ENCODE measurements around the gene DOP1B. TPM values are rescaled to one million over a fixed set of nuclear protein-coding genes. Genes with fewer than 3 reads are reported as not detected.

The DOP1B gene
- total RNA-seq, 4 donors from 2014 or later, result 23.8 to 49.6 (median 34.8) TPM

- Histone ChIP-seq H3K27me3 (no peaks in the 10 kb centered on the region), H3K9me3 (no peaks in the 10 kb centered on the region), H3K4me3 (no peak overlapping the region), H3K36me3 (peaks cover 9% of the 10 kb centered on the region), H3K27ac (no peak overlapping the region), H3K4me1 (peaks cover 10% of the 10 kb centered on the region)
- 96% methylated on average over 23 of the region's 23 CpGs for WGBS
- TF ChIP-seq POLR2A (IDR thresholded peaks at IDR 0.05) (no peak), EP300 (IDR thresholded peaks at IDR 0.05) (no peak), POLR2AphosphoS5 (IDR thresholded peaks at IDR 0.05) (no peak), CTCF (IDR thresholded peaks at IDR 0.05) (no peak)
- DNase-seq (ENCODE audit: low spot score in 2 of 2), result no peak
Measured at GRCh38 chr21:36200081-36200561, 43.5 kb downstream of the DOP1B start.

- peak overlapping the region; percentile 29 for H3K27ac ChIP-seq
- no peak for DNase-seq (ENCODE audit: low spot score in 2 of 2)
- H3K9me3 ChIP-seq, result no peaks in the 10 kb centered on the region
- TF ChIP-seq EP300 (IDR thresholded peaks at IDR 0.05) (no peak), POLR2AphosphoS5 (IDR thresholded peaks at IDR 0.05) (no peak), CTCF (IDR thresholded peaks at IDR 0.05) (no peak), POLR2A (IDR thresholded peaks at IDR 0.05) (no peak)
- H3K27me3 ChIP-seq, result no peaks in the 10 kb centered on the region
- peaks cover 11% of the 10 kb centered on the region for H3K36me3 ChIP-seq
- no peak overlapping the region for H3K4me3 ChIP-seq
- 87% methylated on average over 8 of the region's 10 CpGs for WGBS
- peaks cover 10% of the 10 kb centered on the region for H3K4me1 ChIP-seq
Measured at GRCh38 chr21:36202726-36203602, 46.3 kb downstream of the DOP1B start.

GRCh38 chr21:36203603-36203889 lies 46.9 kb downstream of the DOP1B start:
- peaks cover 10% of the 10 kb centered on the region for H3K4me1 ChIP-seq
- 19% methylated on average over 1 of the region's 1 CpG for WGBS
- no peak for TF ChIP-seq POLR2A (IDR thresholded peaks at IDR 0.05)
- no peak for TF ChIP-seq EP300 (IDR thresholded peaks at IDR 0.05)
- TF ChIP-seq POLR2AphosphoS5 (IDR thresholded peaks at IDR 0.05), result no peak
- no peak for TF ChIP-seq CTCF (IDR thresholded peaks at IDR 0.05)
- no peaks in the 10 kb centered on the region for H3K27me3 ChIP-seq
- peaks cover 11% of the 10 kb centered on the region for H3K36me3 ChIP-seq
- H3K27ac ChIP-seq, result peak overlapping the region; percentile 2
- H3K4me3 ChIP-seq, result no peak overlapping the region
- H3K9me3 ChIP-seq, result no peaks in the 10 kb centered on the region
- DNase-seq (ENCODE audit: low spot score in 2 of 2), result no peak

- H3K4me3 ChIP-seq, result no peak overlapping the region
- TF ChIP-seq POLR2A (IDR thresholded peaks at IDR 0.05), result no peak
- TF ChIP-seq POLR2AphosphoS5 (IDR thresholded peaks at IDR 0.05), result no peak
- TF ChIP-seq EP300 (IDR thresholded peaks at IDR 0.05), result no peak
- WGBS, result 95% methylated on average over 6 of the region's 6 CpGs
- no peaks in the 10 kb centered on the region for H3K27me3 ChIP-seq
- H3K9me3 ChIP-seq, result no peaks in the 10 kb centered on the region
- no peak overlapping the region for H3K27ac ChIP-seq
- H3K36me3 ChIP-seq, result peaks cover 9% of the 10 kb centered on the region
- DNase-seq (ENCODE audit: low spot score in 2 of 2), result no peak
- H3K4me1 ChIP-seq, result peaks cover 17% of the 10 kb centered on the region
Measured at GRCh38 chr21:36204980-36205379, 48.4 kb downstream of the DOP1B start.

- no peak for DNase-seq (ENCODE audit: low spot score in 2 of 2)
- 89% methylated on average over 5 of the region's 5 CpGs for WGBS
- Histone ChIP-seq H3K9me3 (no peaks in the 10 kb centered on the region), H3K27ac (no peak overlapping the region), H3K4me3 (no peak overlapping the region), H3K27me3 (no peaks in the 10 kb centered on the region), H3K36me3 (peaks cover 2% of the 10 kb centered on the region), H3K4me1 (peaks cover 17% of the 10 kb centered on the region)
- no peak for TF ChIP-seq POLR2AphosphoS5 (IDR thresholded peaks at IDR 0.05)
- no peak for TF ChIP-seq EP300 (IDR thresholded peaks at IDR 0.05)
- no peak for TF ChIP-seq POLR2A (IDR thresholded peaks at IDR 0.05)
- TF ChIP-seq CTCF (IDR thresholded peaks at IDR 0.05), result no peak
Measured at GRCh38 chr21:36205962-36206361, 49.3 kb downstream of the DOP1B start.

Other genes starting within 250 kb of the DOP1B start
- 10 to 100 TPM; 20.8 to 80.9 (median 26.5) TPM for gene SETD4, start 96.3 kb upstream of the DOP1B start, total RNA-seq
- gene CBR1, start 86.8 kb upstream of the DOP1B start, total RNA-seq, result 100 to 1,000 TPM; 205 to 450 (median 302) TPM
- gene CBR3, start 21.7 kb upstream of the DOP1B start, total RNA-seq, result 10 to 100 TPM; 24.9 to 45.2 (median 32.0) TPM
- 10 to 100 TPM; 47.2 to 61.2 (median 47.7) TPM for gene MORC3, start 163.4 kb downstream of the DOP1B start, total RNA-seq
- 1 to 10 TPM; 1.2 to 3.9 (median 2.6) TPM for gene CHAF1B, start 228.6 kb downstream of the DOP1B start, total RNA-seq